GM21529 (cell line): ENCODE data around the gene PILRA.
"Not testable (repeated sequence)": the region's sequence is repeated elsewhere in the genome, so short reads cannot be mapped to it uniquely, and the experiment has no call there.

Source experiments
- ATAC-seq: cut with Tn5 transposase; IDR thresholded peaks from one replicate; pipeline ENCODE4 v1.9.1; 2021; ENCODE audit not compliant: unreplicated experiment

Gene PILRA

DNA sequence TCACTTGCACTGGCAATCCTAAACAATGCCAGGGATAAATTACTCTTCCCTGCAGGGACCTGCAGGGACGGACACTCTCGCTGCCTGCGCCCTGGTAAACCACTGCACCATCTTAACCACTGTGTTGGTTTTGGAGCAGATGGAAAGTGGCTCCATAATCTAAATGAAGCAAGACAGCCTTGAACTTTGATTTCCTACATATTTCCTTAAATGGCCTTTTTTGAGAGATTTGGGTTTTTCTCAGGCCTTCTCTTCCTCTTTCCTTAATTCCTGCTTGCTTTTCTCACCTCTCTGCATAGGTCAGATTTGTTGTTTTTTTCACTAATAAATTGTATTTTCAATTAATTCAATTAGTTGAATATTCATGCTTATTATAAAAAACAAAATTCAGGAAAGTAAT is 2.8 kb downstream of the PILRA start:
- no peak for ATAC-seq

GRCh38 chr7:100378114-100378755 is 4.9 kb downstream of the PILRA start:
- ATAC-seq: no peak

GRCh38 chr7:100380196-100380595 is 6.9 kb downstream of the PILRA start:
- no peak for ATAC-seq

DNA sequence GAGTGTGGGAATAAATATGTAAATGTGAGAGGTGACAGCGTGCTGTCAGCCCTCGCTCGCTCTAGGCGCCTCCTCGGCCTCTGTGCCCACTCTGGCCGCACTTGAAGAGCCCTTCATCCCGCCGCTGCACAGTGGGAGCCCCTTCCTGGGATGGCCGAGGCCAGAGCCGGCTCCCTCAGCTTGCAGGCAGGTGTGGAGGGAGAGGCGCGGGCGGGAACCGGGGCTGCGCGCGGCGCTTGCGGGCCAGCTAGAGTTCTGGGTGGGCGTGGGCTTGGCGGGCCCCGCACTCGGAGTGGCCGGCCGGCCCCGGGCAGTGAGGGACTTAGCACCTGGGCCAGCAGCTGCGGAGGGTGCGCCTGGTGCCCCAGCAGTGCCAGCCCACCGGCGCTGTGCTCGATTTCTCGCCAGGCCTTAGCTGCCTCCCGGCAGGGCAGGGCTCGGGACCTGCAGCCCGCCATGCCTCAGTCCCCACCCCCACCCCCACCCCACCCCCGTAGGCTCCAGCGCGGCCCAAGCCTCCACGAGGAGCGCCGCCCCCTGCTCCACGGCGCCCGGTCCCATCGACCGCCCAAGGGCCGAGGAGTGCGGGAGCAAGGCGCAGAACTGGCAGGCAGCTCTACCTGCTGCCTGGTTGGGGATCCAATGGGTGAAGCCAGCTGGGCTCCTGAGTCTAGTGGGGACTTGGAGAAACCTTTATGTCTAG is 8.4 kb downstream of the PILRA start:
- ATAC-seq: not testable (repeated sequence)

DNA sequence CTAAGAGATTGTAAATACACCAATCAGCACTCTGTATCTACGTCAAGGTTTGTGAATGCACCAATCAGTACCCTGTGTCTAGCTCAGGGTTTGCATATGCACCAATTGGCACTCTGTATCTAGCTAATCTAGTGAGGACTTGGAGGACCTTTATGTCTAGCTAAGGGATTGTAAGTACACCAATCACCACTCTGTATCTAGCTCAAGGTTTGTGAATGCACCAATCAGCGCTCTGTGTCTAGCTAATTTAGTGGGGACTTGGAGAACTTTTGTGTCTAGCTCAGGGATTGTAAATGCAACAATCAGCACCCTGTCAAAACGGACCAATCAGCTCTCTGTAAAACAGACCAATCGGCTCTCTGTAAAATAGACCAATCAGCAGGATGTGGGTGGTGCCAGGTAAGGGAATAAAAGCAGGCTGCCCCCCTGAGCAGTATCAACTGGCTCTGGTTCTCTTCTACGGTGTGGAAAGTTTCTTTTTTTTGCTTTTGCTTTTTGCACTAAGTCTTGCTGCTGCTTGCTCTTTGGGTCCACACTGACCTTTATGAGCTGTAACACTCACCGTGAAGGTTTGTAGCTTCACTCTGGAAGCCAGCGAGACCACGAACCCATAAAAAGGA is 9.1 kb downstream of the PILRA start:
- not testable (repeated sequence) for ATAC-seq

- ATAC-seq: no peak
Observed at GRCh38 chr7:100384628-100385294, 11.5 kb downstream of the PILRA start.

DNA sequence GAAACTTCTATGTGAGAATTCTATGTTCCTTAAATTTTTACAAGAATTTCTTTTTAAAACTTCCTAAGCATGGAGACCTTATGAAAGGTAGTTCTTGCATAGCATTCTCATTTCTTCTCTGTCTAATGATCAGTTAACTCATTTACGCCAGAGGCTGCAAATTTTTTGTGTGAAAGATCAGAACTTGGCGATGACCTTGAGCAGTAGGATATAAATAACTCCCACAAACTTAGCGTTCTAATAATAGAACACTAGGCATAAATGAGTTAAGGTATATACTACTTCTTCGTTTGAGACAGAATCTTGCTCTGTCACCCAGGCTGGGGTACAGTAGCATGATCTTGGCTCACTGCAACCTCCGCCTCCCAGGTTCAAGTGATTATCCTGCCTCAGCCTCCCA is 13.7 kb downstream of the PILRA start:
- no peak for ATAC-seq

GRCh38 chr7:100387695-100388094 is 14.4 kb downstream of the PILRA start:
- ATAC-seq: no peak

DNA sequence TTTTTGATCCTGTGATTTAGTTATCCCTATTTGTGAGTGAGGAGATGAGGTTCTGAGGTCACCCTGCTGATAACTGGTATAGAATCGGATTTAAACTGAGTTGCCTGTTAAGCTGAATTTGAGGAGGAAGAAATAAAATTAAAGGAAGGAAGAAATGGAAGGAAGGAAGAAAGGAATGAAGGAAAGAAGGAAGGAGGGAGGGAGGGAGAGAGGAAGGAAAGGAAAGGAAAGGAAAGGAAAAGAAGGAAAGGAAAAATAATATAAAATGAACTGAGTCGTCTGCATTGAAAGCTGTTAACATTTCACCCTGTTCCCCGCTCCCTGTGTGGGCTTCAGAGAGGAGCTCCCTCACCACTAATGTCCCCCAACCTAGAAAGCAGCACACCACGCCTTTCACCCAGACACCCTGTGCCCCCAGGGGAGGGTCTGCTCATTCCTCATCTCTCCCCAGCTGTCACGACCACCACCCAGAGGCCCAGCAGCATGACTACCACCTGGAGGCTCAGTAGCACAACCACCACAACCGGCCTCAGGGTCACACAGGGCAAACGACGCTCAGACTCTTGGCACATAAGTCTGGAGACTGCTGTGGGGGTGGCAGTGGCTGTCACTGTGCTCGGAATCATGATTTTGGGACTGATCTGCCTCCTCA is 16.3 kb downstream of the PILRA start:
- no peak for ATAC-seq

- no peak for ATAC-seq
Observed at GRCh38 chr7:100390286-100391009, 17.2 kb downstream of the PILRA start.

GRCh38 chr7:100393233-100393905 is 20.1 kb downstream of the PILRA start:
- no peak for ATAC-seq

- ATAC-seq: no peak
Observed at GRCh38 chr7:100394077-100394476, 20.8 kb downstream of the PILRA start.

DNA sequence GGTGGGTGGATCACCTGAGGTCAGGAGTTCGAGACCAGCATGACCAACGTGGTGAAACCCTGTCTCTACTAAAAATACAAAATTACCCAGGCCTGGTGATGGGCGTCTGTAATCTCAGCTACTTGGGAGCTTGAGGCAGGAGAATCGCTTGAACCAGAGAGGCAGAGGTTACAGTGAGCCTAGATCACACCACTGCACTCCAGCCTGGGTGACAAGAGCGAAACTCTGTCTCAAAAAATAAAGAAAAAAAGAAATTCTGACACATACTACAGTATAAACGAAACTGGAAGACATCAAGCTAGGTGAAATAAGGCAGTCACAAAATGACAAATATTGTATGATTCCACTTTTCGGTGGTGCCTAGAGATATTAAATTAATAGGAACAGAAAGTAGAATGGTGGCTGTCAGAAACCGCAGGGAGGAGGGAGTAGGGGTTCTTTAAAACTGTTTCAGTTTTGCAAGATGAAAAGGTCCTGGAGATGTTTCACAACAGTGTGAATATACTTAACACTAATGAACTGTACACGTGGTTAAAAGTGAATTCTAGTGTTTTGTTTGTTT is 23.2 kb downstream of the PILRA start:
- peak; percentile 86 for ATAC-seq

DNA sequence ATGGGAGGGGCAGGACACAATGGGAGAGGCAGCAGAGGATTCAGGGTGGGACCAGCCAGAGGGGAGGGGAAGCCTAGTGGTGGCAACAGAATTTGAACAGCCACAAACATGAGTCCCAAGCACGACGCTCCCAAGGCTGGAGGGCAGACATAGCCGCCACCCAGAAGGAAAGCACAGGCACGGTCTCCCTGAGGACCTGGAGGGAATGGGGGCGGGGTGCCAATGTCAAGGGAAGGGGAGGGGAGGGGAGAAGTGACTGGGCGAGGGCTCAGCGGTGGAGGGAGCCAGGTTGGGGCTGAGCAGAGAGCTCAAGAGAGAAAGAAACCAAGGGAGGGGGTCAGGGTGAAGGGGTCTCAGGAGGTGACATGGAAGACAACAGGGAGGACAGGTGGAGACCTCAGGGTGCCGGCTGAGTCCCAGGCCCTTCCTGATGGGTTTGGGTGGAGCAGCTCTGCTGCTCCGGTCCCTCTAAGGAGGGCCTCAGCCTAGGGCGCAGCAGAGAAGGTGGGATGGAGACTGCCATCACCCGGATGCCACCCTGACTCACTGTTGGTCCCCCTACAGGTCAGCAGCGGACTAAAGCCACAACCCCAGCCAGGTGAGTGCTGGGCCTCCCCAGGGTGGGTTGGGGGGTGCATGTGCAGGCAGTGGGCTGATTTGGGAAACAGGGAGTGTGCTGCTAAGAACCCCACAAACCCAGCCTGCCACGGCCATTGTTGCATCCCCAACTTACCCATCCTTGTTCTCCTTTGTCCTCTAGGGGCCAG is 24.2 kb downstream of the PILRA start:
- no peak for ATAC-seq

- no peak for ATAC-seq
Observed at GRCh38 chr7:100398239-100398638, 25.0 kb downstream of the PILRA start.

DNA sequence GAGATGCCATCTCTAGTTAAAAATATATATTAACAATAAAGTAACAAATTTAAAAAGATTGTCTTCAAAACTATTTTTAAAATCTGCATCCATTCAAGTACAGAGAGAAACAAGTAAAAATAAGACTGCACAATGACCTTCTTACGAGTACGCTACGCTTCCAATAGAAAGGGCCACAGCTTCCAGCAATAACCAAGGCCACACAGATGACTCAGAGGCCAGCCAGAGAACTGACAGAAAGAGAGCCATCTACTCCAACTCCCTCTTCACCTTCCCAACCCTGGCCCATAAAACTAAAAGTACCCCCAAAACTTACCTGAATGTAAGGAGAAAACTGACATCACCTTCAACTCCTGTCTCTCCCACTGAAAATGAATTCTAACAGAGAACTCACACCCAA is 26.8 kb downstream of the PILRA start:
- ATAC-seq: no peak

- no peak for ATAC-seq
Observed at GRCh38 chr7:100400656-100401055, 27.4 kb downstream of the PILRA start.

- no peak for ATAC-seq
Observed at GRCh38 chr7:100401811-100402210, 28.5 kb downstream of the PILRA start.

GRCh38 chr7:100402241-100402640 is 29.0 kb downstream of the PILRA start:
- ATAC-seq: no peak
